Adrenal gland (tissue), 5 donors: ENCODE measurements around the gene ADD1.

Experiments used
- CTCF ChIP-seq, 6 experiments: fragments of 450-650 bp in 4 of 6; fragments of 200-600 bp in 2 of 6; sonication (generic) in 1 of 6; IDR thresholded peaks; 1 replicate in 5 of 6; 2 replicates in 1 of 6; pipeline versions ENCODE4 v1.5.1 to v1.8.0; 2016 to 2021; ENCODE audit warnings: antibody characterized with exemption in 6 of 6, mild to moderate bottlenecking in 2 of 6, moderate library complexity in 1 of 6
- POLR2A ChIP-seq, 2 donors: fragments of 450-650 bp; IDR thresholded peaks; one replicate each; pipeline ENCODE4 v1.6.1; 2017; ENCODE audit warnings: antibody characterized with exemption in 2 of 2, mild to moderate bottlenecking in 2 of 2, moderate library complexity in 1 of 2
- donor health status: DM: no; HTN: no; CAD: no.

DNA sequence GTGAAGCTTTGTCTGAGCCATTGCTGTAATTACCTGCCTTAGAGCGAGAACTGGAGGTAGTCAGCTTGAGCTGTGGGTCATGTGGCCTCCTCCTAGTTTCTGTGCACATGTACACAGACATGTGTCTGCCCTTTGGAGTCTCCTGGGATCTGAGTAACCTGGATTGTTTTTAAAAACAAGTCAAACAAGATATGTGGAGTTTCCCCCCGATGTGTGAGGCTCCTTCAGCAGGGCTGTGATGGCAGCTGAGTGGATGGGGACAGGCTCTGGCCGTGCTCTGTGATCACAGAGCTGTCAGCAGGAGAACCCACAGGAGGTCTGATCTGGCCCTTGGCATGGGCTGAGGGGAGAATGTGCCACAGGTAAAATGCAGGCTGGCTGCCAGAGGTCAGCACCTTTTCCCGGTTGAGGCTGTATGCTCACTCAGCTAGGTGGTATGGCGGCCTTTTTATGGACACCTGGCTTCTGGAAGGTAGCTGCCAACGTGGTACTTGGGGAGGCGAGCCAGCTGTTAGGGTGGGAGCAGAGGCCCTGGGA is 81.2 kb downstream of the ADD1 start:
- TF ChIP-seq CTCF (IDR thresholded peaks at IDR 0.05) (no peak), POLR2A (IDR thresholded peaks at IDR 0.05) (no peak)
